22Rv1 (cell line): Measurements from ENCODE around the gene SEL1L2.

Source experiments
- CTCF ChIP-seq: fragments of 450-650 bp; IDR thresholded peaks from 2 replicates; pipeline ENCODE4 v1.5.1; 2017; ENCODE audit warnings: mild to moderate bottlenecking
- ZFX ChIP-seq: fragments of 450-650 bp; IDR thresholded peaks from 2 replicates; pipeline ENCODE4 v1.6.1; 2017; ENCODE audit warnings: antibody characterized with exemption, borderline replicate concordance

- TF ChIP-seq CTCF: no peak
- TF ChIP-seq ZFX: no peak
Observed at GRCh38 chr20:14036567-14036966, 46.2 kb upstream of the SEL1L2 start.
